Mesothelial cell of epicardium (in vitro differentiated cells): ENCODE measurements around the gene NYAP2. TPM values are rescaled to one million over a fixed set of nuclear protein-coding genes. Genes with fewer than 3 reads are reported as not detected.

Source experiments
- DNase-seq, 2 experiments: peaks; one replicate each; pipeline ENCODE4 v3.0.0; 2021; ENCODE audit warnings: low spot score in 2 of 2; ENCODE audit not compliant: unreplicated experiment in 2 of 2
- H3K27ac Mint-ChIP-seq: 2 replicates; pipeline ENCODE4 v1.8.0; 2021; ENCODE audit warnings: mixed read lengths
- H3K27me3 Mint-ChIP-seq: 2 replicates; pipeline ENCODE4 v1.8.0; 2021; ENCODE audit warnings: low read depth, mixed read lengths
- H3K36me3 Mint-ChIP-seq: 2 replicates; pipeline ENCODE4 v1.8.0; 2021; ENCODE audit warnings: mixed read lengths
- H3K4me1 Mint-ChIP-seq: 2 replicates; pipeline ENCODE4 v1.8.0; 2021; ENCODE audit warnings: mixed read lengths
- H3K4me3 Mint-ChIP-seq: 2 replicates; pipeline ENCODE4 v1.8.0; 2021; ENCODE audit warnings: mild to moderate bottlenecking, moderate library complexity, mixed read lengths
- H3K9me3 Mint-ChIP-seq: 2 replicates; pipeline ENCODE4 v1.8.0; 2021; ENCODE audit warnings: mixed read lengths
- total RNA-seq: library from RNA; stranded (reverse); gene quantifications from 3 replicates; pipeline ENCODE4 v1.2.1, GENCODE V29; 2021
- TF ChIP-seq, protein P1 (sequence below): fragments of 200-600 bp; sonication (generic); IDR thresholded peaks from one replicate; pipeline ENCODE4 v1.5.0; 2021; ENCODE audit warnings: antibody characterized with exemption; ENCODE audit not compliant: unreplicated experiment

The NYAP2 gene
- total RNA-seq, 1 donor from 2014 or later = not detected

DNA sequence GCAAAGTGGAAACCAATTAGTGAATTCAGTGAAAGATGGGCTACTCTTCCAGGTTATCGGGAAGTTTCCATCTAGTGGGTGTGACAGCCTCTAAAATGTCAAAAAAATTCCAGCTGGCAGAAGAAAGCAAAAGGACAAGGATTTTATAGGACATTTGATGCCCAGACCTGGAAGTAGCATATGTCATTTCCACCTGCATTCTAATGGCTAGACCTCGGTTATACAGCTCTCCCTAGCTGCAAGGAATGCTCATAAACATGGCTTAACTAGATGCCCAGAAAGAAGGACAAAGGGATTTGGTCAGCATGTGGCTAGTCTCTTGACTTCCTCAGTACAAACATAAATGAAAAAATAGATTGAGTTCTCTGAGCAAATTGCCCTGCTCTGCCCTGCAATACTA is 215.4 kb downstream of the NYAP2 start:
- H3K4me1 Mint-ChIP-seq = no peaks in the 10 kb centered on the region
- H3K27ac Mint-ChIP-seq = no peak overlapping the region
- TF ChIP-seq, protein P1, sequence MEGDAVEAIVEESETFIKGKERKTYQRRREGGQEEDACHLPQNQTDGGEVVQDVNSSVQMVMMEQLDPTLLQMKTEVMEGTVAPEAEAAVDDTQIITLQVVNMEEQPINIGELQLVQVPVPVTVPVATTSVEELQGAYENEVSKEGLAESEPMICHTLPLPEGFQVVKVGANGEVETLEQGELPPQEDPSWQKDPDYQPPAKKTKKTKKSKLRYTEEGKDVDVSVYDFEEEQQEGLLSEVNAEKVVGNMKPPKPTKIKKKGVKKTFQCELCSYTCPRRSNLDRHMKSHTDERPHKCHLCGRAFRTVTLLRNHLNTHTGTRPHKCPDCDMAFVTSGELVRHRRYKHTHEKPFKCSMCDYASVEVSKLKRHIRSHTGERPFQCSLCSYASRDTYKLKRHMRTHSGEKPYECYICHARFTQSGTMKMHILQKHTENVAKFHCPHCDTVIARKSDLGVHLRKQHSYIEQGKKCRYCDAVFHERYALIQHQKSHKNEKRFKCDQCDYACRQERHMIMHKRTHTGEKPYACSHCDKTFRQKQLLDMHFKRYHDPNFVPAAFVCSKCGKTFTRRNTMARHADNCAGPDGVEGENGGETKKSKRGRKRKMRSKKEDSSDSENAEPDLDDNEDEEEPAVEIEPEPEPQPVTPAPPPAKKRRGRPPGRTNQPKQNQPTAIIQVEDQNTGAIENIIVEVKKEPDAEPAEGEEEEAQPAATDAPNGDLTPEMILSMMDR = no peak
- no peaks in the 10 kb centered on the region for H3K36me3 Mint-ChIP-seq
- no peaks in the 10 kb centered on the region for H3K27me3 Mint-ChIP-seq
- no peaks in the 10 kb centered on the region for H3K9me3 Mint-ChIP-seq
- H3K4me3 Mint-ChIP-seq = no peak overlapping the region
- DNase-seq = no peak

- Mint-ChIP-seq H3K9me3 (no peaks in the 10 kb centered on the region), H3K4me3 (no peak overlapping the region), H3K27me3 (no peaks in the 10 kb centered on the region), H3K36me3 (no peaks in the 10 kb centered on the region), H3K27ac (no peak overlapping the region), H3K4me1 (no peaks in the 10 kb centered on the region)
- TF ChIP-seq, protein P1 = no peak
- DNase-seq = no peak
Measured at GRCh38 chr2:225615514-225615913, 216.0 kb downstream of the NYAP2 start.

DNA sequence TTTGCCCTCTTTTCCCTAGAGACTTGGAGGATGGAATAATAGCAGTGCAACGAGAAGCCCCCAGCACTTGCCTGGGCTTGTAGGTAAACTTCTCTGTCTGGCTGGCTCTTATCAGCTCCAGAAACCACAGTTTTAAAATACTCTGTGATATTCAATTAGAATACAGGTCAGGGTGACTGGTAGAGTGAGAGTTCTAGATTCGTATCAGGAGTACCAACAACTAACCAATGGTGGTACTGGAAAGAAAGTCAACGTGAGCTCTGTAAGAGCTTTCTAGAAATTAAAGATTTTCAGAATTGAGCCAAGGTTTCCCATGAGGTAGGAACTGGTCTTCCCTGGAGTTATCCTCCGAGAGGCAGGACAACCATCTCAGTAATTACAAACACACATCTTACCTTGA is 216.9 kb downstream of the NYAP2 start:
- DNase-seq = no peak
- Mint-ChIP-seq H3K9me3 (no peaks in the 10 kb centered on the region), H3K36me3 (no peaks in the 10 kb centered on the region), H3K4me3 (no peak overlapping the region), H3K27me3 (no peaks in the 10 kb centered on the region), H3K4me1 (no peaks in the 10 kb centered on the region), H3K27ac (no peak overlapping the region)
- TF ChIP-seq, protein P1 = no peak

DNA sequence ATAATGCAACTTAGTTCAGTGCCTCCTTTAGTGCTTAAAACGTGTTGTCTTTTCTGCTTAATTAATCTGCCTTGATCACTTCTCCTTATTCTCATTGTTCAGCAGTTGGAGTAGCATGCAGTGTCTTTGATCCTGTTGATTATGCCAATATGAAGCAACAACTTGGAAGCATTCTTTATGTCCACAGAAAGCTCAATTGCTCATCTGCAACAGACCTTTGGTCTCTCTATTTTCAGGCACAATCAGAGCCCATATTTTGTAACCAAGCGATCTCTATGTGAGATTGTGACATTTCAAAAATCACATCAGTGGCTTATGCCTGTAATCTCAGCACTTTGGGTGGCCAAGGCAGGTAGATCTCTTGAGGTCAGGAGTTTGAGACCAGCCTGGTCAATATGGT is 217.3 kb downstream of the NYAP2 start:
- H3K36me3 Mint-ChIP-seq = no peaks in the 10 kb centered on the region
- H3K27me3 Mint-ChIP-seq = no peaks in the 10 kb centered on the region
- no peak for DNase-seq
- H3K27ac Mint-ChIP-seq = no peak overlapping the region
- H3K4me1 Mint-ChIP-seq = no peaks in the 10 kb centered on the region
- TF ChIP-seq, protein P1 = no peak
- no peak overlapping the region for H3K4me3 Mint-ChIP-seq
- no peaks in the 10 kb centered on the region for H3K9me3 Mint-ChIP-seq

GRCh38 chr2:225620227-225620626 is 220.7 kb downstream of the NYAP2 start:
- Mint-ChIP-seq H3K27ac (no peak overlapping the region), H3K4me1 (no peaks in the 10 kb centered on the region), H3K4me3 (no peak overlapping the region), H3K9me3 (no peaks in the 10 kb centered on the region), H3K27me3 (no peaks in the 10 kb centered on the region), H3K36me3 (no peaks in the 10 kb centered on the region)
- TF ChIP-seq, protein P1 = no peak
- no peak for DNase-seq

DNA sequence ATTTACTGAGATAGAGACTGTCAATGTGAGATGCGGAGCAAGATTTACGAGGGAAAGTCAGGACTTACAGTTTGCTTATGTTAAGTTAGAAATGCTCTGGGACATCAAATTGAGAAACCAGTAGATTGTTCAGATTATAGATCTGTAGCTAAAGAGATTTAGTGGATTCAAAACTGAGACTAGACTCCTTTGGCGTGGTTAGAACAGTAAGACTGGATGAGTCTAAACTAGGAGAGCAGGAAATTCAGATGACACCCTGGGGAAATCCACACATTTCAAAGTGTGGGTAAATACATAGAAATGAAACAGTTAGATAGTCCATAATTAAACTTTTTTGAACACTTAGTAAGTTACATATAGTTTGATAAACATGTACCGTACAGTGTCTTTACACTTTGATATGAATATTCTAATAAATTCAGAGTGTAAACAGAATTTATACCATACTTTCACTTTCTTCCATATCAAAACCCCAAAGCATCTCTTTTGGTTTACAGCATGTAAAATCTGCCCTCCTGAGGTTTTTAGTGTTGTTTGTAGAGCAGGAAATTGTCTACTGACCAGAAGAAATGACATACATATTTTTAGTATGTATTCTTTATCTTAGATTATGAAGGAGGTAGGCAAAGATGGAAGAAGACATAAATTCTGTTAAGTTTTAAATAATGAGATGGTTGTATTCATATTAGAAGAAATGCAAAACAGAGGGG is 231.5 kb downstream of the NYAP2 start:
- no peaks in the 10 kb centered on the region for H3K9me3 Mint-ChIP-seq

More for the DNA sequence above, 231.5 kb downstream of the NYAP2 start:
- no peak for DNase-seq
- Mint-ChIP-seq H3K27me3 (peaks cover 4% of the 10 kb centered on the region), H3K4me1 (peaks cover 11% of the 10 kb centered on the region), H3K4me3 (no peak overlapping the region), H3K27ac (no peak overlapping the region), H3K36me3 (no peaks in the 10 kb centered on the region)
- TF ChIP-seq, protein P1 = no peak
